Measurements from ENCODE around the gene MSANTD2. TPM values are rescaled to one million over a fixed set of nuclear protein-coding genes. Genes with fewer than 3 reads are reported as not detected.

MSANTD2 gene
- total and polyA plus RNA-seq, 9 of the 15 experiments (the other 6 are each of a cell fraction or from before 2014, with no cell fraction given), result 1.3 to 9.9 (median 5.3) TPM

- 0 out of 4 replicates have a peak, but pooled peaks of 1 of the 2 experiments have one; percentile 27 for TF ChIP-seq RCOR1 (IDR thresholded peaks at IDR 0.05; ENCODE audit: borderline replicate concordance in 1 of 2, low read depth in 2 of 2, low read length in 2 of 2)
- TF ChIP-seq CGGBP1 (CRISPR knock-in tag; IDR thresholded peaks at IDR 0.05), result no peak
- no peak for TF ChIP-seq ZC3H4 (CRISPR knock-in tag; IDR thresholded peaks at IDR 0.05; ENCODE audit: borderline replicate concordance)
- TF ChIP-seq CHD1 (IDR thresholded peaks at IDR 0.05; ENCODE audit: low read length), result no peak
- TF ChIP-seq MITF (IDR thresholded peaks at IDR 0.05), result no peak
- no peak for TF ChIP-seq GATAD2B (IDR thresholded peaks at IDR 0.05; ENCODE audit: borderline replicate concordance)
- no peak for TF ChIP-seq HMGN3 (IDR thresholded peaks at IDR 0.05; ENCODE audit: borderline replicate concordance, extremely low read depth, insufficient read length, low read depth, low read length)
- no peak for TF ChIP-seq NR1H2 (CRISPR knock-in tag; IDR thresholded peaks at IDR 0.05)
- TF ChIP-seq FOSL1 (tag; conservative IDR thresholded peaks at IDR 0.05), result peak; percentile 18; the same call in 1 of the 2 replicates
- no peak for TF ChIP-seq EZH2 (IDR thresholded peaks at IDR 0.05; ENCODE audit: borderline replicate concordance, low read depth, low read length)
- TF ChIP-seq BCLAF1 (IDR thresholded peaks at IDR 0.05; ENCODE audit: borderline replicate concordance in 1 of 2, control insufficient read depth in 1 of 2, low read depth in 2 of 2, low read length in 1 of 2), result no peak
- TF ChIP-seq ZNF280B (CRISPR knock-in tag; IDR thresholded peaks at IDR 0.05), result no peak
- TF ChIP-seq RAD21 (CRISPR knock-in tag; conservative IDR thresholded peaks at IDR 0.05 in 1 of 2, IDR thresholded peaks at IDR 0.05 in 1 of 2), result peak; percentile 67 to 74
- TF ChIP-seq CEBPG (CRISPR knock-in tag; IDR thresholded peaks at IDR 0.05), result no peak
- no peak for TF ChIP-seq CEBPG (tag; conservative IDR thresholded peaks at IDR 0.05 in 1 of 2, IDR thresholded peaks at IDR 0.05 in 1 of 2)
- no peak for TF ChIP-seq PHF21A (IDR thresholded peaks at IDR 0.05; ENCODE audit: borderline replicate concordance, low read depth)
- peak; percentile 70; the same call in 1 of the 2 replicates for TF ChIP-seq ESRRA (IDR thresholded peaks at IDR 0.05; ENCODE audit: borderline replicate concordance, low read depth)
- no peak for TF ChIP-seq GATAD2A (IDR thresholded peaks at IDR 0.05)
Observed at GRCh38 chr11:124793466-124794278, 6.5 kb downstream of the MSANTD2 start (continued).
